ENCODE data around the gene DUSP23.
A peak's percentile ranks its signal among the peaks of the same experiment; 100 is the strongest.

DUSP23 gene

GRCh38 chr1:159780583-159781582 lies at the start of gene DUSP23:
DUSP23 (plus strand) TSS chr1:159780962; CDS start chr1:159781101, 139 bp downstream.
- DNase-seq: peak; percentile 93

GRCh38 chr1:159737238-159737916 lies 43.4 kb upstream of the DUSP23 start:
- no peak for DNase-seq

- DNase-seq: no peak
These were observed 36.9 kb upstream of the DUSP23 start for GRCh38 chr1:159743651-159744410.

- DNase-seq: no peak
These were observed 34.1 kb upstream of the DUSP23 start for GRCh38 chr1:159746666-159747065.

GRCh38 chr1:159748370-159748769 lies 32.4 kb upstream of the DUSP23 start:
- DNase-seq: no peak

- DNase-seq: no peak
These were observed 31.1 kb upstream of the DUSP23 start for GRCh38 chr1:159749630-159750029.

- DNase-seq: no peak
These were observed 30.1 kb upstream of the DUSP23 start for GRCh38 chr1:159750621-159751020.

- DNase-seq: no peak
These were observed 29.7 kb upstream of the DUSP23 start for GRCh38 chr1:159751031-159751430.

- no peak for DNase-seq
These were observed 28.6 kb upstream of the DUSP23 start for GRCh38 chr1:159752135-159752580.

GRCh38 chr1:159753386-159753785 lies 27.4 kb upstream of the DUSP23 start:
- DNase-seq: no peak

GRCh38 chr1:159755451-159756007 lies 25.2 kb upstream of the DUSP23 start:
- DNase-seq: no peak

GRCh38 chr1:159756397-159756796 lies 24.4 kb upstream of the DUSP23 start:
- DNase-seq: no peak

GRCh38 chr1:159763686-159764085 lies 17.1 kb upstream of the DUSP23 start:
- DNase-seq: no peak

- no peak for DNase-seq
These were observed 15.0 kb upstream of the DUSP23 start for GRCh38 chr1:159765806-159766205.

GRCh38 chr1:159771127-159771895 lies 9.5 kb upstream of the DUSP23 start:
- no peak for DNase-seq

- DNase-seq: no peak
These were observed 6.3 kb upstream of the DUSP23 start for GRCh38 chr1:159774465-159774864.

GRCh38 chr1:159775716-159776115 lies 5.0 kb upstream of the DUSP23 start:
- no peak for DNase-seq

- DNase-seq: no peak
These were observed 2.5 kb upstream of the DUSP23 start for GRCh38 chr1:159778266-159778665.

- no peak for DNase-seq
These were observed 1.3 kb upstream of the DUSP23 start for GRCh38 chr1:159779403-159779851.

- DNase-seq: no peak
These were observed 1.2 kb downstream of the DUSP23 start for GRCh38 chr1:159781992-159782391.

GRCh38 chr1:159783724-159784123 lies 3.0 kb downstream of the DUSP23 start:
- no peak for DNase-seq

GRCh38 chr1:159786465-159786864 lies 5.7 kb downstream of the DUSP23 start:
- no peak for DNase-seq

Measured in activated CD4-positive, alpha-beta T cell treated with anti-CD3 and anti-CD28 coated beads, Interleukin-2, amount 50 U/mL, for 16 hours (primary cell).